ENCODE measurements around the gene IQCH.
A peak's percentile ranks its signal among the peaks of the same experiment; 100 is the strongest.

IQCH gene

GRCh38 chr15:67303490-67304363 lies 49.1 kb downstream of the IQCH start:
- DNase-seq, result peak; percentile 5

- no peak for DNase-seq
These were observed 50.2 kb downstream of the IQCH start for GRCh38 chr15:67304778-67305177.

- DNase-seq, result no peak
These were observed 50.9 kb downstream of the IQCH start for GRCh38 chr15:67305506-67305905.

GRCh38 chr15:67307156-67307555 lies 52.6 kb downstream of the IQCH start:
- DNase-seq, result no peak

- DNase-seq, result no peak
These were observed 53.5 kb downstream of the IQCH start for GRCh38 chr15:67307889-67308597.

- DNase-seq, result peak; percentile 90
These were observed 57.1 kb downstream of the IQCH start for GRCh38 chr15:67311731-67312130.

GRCh38 chr15:67319961-67320360 lies 65.4 kb downstream of the IQCH start:
- DNase-seq, result no peak

- no peak for DNase-seq
These were observed 66.8 kb downstream of the IQCH start for GRCh38 chr15:67321352-67321751.

GRCh38 chr15:67322481-67322880 lies 67.9 kb downstream of the IQCH start:
- DNase-seq, result no peak

- DNase-seq, result no peak
These were observed 72.7 kb downstream of the IQCH start for GRCh38 chr15:67327312-67327711.

GRCh38 chr15:67327737-67328136 lies 73.2 kb downstream of the IQCH start:
- no peak for DNase-seq

- DNase-seq, result no peak
These were observed 75.6 kb downstream of the IQCH start for GRCh38 chr15:67329984-67330733.

GRCh38 chr15:67331676-67332075 lies 77.1 kb downstream of the IQCH start:
- no peak for DNase-seq

- no peak for DNase-seq
These were observed 80.4 kb downstream of the IQCH start for GRCh38 chr15:67335026-67335425.

GRCh38 chr15:67335534-67336222 lies 81.1 kb downstream of the IQCH start:
- no peak for DNase-seq

- DNase-seq, result no peak
These were observed 86.0 kb downstream of the IQCH start for GRCh38 chr15:67340630-67341029.

GRCh38 chr15:67341539-67341938 lies 87.0 kb downstream of the IQCH start:
- no peak for DNase-seq

- DNase-seq, result no peak
These were observed 88.6 kb downstream of the IQCH start for GRCh38 chr15:67343206-67343605.

- no peak for DNase-seq
These were observed 95.0 kb downstream of the IQCH start for GRCh38 chr15:67349634-67350033.

- DNase-seq, result no peak
These were observed 95.5 kb downstream of the IQCH start for GRCh38 chr15:67350042-67350441.

GRCh38 chr15:67358391-67358790 lies 103.8 kb downstream of the IQCH start:
- no peak for DNase-seq

- no peak for DNase-seq
These were observed 104.2 kb downstream of the IQCH start for GRCh38 chr15:67358812-67359211.

Data from NCI-H524 treated with DMSO at 0.1 percent for 48 hours (cell line).